ENCODE results near the gene ATP6V0A1.
"Not testable (repeated sequence)": the region's sequence is repeated elsewhere in the genome, so short reads cannot be mapped to it uniquely, and the experiment has no call there.

Gene ATP6V0A1

DNA sequence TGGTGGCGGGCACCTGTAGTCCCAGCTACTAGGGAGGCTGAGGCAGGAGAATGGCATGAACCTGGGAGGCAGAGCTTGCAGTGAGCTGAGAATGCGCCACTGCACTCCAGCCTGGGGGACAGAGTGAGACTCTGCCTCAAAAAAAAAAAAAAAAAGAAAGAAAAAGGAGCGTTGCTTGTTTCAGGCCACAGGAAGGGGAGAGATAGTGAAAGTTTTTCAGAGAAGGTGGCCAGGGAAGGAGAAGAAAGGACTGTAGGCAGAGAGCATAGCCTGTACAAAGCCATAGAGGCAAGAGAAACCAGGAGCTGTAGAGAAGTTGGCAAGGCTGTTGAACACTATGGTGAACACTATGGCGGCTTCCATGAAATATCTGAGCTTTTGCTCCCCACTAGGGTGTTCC lies 81.9 kb downstream of the ATP6V0A1 start:
- H3K27ac Mint-ChIP-seq; H3K27me3 Mint-ChIP-seq (ENCODE audit: low read depth); DNase-seq (ENCODE audit: low spot score); H3K9me3 Mint-ChIP-seq; H3K4me3 Mint-ChIP-seq: not testable (repeated sequence)
- peaks cover 23% of the 10 kb centered on the region for H3K4me1 Mint-ChIP-seq (ENCODE audit: low read depth)
- H3K36me3 Mint-ChIP-seq (ENCODE audit: low read depth): peaks cover 16% of the 10 kb centered on the region

DNA sequence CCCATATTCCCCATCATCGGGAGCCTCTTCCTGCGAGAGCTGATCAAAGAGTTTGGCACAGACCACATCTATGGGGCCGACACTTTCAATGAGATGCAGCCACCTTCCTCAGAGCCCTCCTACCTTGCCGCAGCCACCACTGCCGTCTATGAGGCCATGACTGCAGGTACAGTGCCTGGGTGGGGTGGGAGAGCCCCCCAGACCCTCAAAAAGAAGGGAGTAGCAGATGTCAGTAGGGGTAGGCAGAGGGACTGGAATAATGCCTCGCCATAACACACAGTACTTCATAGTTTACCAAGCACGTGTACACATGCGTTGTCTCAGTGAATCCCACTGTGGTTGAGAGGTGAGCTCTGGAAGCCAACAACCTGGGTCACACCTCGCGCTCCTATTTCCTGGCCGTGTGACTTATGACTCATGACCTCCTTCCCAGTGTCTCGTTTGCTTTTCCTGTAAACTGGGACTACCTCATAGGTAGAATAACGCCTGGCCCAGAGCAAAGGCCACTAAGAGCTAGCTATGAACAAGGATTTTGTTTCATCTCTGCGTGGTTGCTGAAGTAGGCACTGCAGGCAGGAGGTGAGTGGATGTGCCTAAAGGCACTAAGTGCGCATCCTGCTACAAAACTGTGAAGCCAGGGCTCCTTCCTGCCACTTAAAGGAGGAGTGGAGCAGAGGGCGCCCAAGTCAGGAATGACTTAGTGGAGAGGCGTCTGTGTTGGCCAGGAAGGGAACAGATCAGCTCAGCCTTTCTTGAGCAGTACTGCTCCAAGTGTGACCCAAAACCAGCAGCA lies 82.6 kb downstream of the ATP6V0A1 start:
- H3K4me1 Mint-ChIP-seq (ENCODE audit: low read depth): peaks cover 20% of the 10 kb centered on the region
- no peak for DNase-seq (ENCODE audit: low spot score)
- peaks cover 16% of the 10 kb centered on the region for H3K36me3 Mint-ChIP-seq (ENCODE audit: low read depth)
- no peaks in the 10 kb centered on the region for H3K9me3 Mint-ChIP-seq
- H3K27me3 Mint-ChIP-seq (ENCODE audit: low read depth): no peaks in the 10 kb centered on the region
- peak overlapping the region; percentile 12 for H3K27ac Mint-ChIP-seq
- H3K4me3 Mint-ChIP-seq: no peak overlapping the region

DNA sequence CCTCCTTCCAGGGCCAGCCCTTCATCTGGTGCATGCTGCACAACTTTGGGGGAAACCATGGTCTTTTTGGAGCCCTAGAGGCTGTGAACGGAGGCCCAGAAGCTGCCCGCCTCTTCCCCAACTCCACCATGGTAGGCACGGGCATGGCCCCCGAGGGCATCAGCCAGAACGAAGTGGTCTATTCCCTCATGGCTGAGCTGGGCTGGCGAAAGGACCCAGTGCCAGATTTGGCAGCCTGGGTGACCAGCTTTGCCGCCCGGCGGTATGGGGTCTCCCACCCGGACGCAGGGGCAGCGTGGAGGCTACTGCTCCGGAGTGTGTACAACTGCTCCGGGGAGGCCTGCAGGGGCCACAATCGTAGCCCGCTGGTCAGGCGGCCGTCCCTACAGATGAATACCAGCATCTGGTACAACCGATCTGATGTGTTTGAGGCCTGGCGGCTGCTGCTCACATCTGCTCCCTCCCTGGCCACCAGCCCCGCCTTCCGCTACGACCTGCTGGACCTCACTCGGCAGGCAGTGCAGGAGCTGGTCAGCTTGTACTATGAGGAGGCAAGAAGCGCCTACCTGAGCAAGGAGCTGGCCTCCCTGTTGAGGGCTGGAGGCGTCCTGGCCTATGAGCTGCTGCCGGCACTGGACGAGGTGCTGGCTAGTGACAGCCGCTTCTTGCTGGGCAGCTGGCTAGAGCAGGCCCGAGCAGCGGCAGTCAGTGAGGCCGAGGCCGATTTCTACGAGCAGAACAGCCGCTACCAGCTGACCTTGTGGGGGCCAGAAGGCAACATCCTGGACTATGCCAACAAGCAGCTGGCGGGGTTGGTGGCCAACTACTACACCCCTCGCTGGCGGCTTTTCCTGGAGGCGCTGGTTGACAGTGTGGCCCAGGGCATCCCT lies 84.8 kb downstream of the ATP6V0A1 start:
- no peaks in the 10 kb centered on the region for H3K9me3 Mint-ChIP-seq
- H3K4me3 Mint-ChIP-seq: no peak overlapping the region
- peaks cover 12% of the 10 kb centered on the region for H3K36me3 Mint-ChIP-seq (ENCODE audit: low read depth)
- no peak for DNase-seq (ENCODE audit: low spot score)
- no peak overlapping the region for H3K27ac Mint-ChIP-seq
- peaks cover 16% of the 10 kb centered on the region for H3K4me1 Mint-ChIP-seq (ENCODE audit: low read depth)
- H3K27me3 Mint-ChIP-seq (ENCODE audit: low read depth): no peaks in the 10 kb centered on the region

DNA sequence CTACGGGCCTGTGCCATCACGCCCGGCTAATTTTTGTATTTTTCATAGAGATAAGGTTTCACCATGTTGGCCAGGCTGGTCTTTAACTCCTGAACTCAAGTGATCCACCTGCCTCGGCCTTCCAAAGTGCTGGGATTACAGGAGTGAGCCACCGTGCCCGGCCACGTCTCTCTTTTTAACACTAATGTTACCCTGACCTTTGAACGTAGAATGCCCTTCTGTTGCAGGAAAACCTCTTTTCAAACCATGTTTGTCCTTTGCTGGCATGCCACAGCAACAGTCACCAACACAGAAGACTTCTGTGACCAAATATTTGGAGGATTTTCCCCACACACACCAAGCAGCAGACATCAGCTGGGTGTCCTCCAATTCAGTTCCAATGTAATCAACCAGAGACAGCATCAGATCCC lies 86.2 kb downstream of the ATP6V0A1 start:
- DNase-seq (ENCODE audit: low spot score): no peak
- Mint-ChIP-seq H3K36me3 (ENCODE audit: low read depth) (peaks cover 7% of the 10 kb centered on the region), H3K4me1 (ENCODE audit: low read depth) (peaks cover 17% of the 10 kb centered on the region), H3K4me3 (no peak overlapping the region), H3K27me3 (ENCODE audit: low read depth) (no peaks in the 10 kb centered on the region), H3K27ac (no peak overlapping the region), H3K9me3 (no peaks in the 10 kb centered on the region)

DNA sequence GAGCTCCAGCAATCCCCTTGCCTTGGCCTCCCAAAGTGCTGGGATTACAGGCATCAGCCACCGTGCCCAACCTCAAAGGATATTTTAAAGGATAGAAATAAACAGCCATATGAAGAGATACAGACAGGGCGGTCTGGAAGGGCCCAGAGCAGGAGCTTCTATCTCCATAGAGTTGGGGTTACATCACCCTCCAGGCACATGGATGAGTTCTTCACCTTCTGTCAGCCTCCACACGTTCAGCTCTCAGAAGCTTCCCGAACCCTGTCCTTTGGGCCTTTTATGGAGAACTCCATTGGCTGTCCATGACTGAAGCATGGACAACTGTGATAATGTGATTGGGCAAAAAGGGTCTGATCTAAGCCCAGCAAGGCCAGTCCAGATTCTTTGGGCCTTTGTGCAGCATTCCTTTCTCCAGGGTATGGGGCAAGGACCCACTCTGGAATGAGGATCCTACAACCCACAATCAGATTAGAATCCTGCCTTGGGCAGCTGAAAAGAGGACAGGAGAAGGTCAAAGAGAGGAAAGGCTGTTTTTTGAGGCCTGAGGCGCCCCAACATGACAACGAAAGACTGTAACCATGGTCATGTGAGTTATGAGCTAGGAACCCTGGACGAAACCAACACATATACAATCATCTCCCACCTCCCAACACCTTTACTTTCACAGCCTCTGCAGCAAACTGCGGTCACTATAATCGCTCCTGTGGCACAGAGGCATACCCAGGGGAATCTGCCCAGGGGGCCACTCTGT lies 87.3 kb downstream of the ATP6V0A1 start:
- not testable (repeated sequence) for H3K9me3 Mint-ChIP-seq; H3K4me3 Mint-ChIP-seq; H3K36me3 Mint-ChIP-seq (ENCODE audit: low read depth); DNase-seq (ENCODE audit: low spot score); H3K27me3 Mint-ChIP-seq (ENCODE audit: low read depth); H3K27ac Mint-ChIP-seq
- H3K4me1 Mint-ChIP-seq (ENCODE audit: low read depth): peaks cover 12% of the 10 kb centered on the region

DNA sequence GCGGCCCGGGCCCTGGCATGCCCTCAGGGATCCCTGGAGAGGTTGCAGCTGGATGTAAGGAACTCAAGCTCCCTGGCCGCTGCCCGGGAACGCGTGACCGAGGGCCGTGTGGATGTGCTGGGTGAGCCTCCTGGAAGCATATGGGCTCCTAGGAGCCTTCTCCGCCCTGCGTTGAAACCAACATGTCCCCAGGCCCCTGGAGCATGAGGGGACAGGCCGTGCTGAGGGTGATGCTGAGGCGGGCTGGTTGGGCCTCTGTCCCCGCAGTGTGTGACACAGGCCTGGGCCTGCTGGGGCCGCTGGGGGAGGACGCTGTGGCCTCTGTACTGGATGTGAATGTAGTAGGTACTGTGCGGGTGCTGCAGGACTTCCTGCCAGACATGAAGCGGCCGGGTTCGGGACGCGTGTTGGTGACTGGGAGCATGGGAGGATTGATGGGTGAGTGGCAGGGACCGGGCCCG lies 88.4 kb downstream of the ATP6V0A1 start:
- H3K4me1 Mint-ChIP-seq (ENCODE audit: low read depth): peaks cover 6% of the 10 kb centered on the region
- H3K4me3 Mint-ChIP-seq: no peak overlapping the region
- no peaks in the 10 kb centered on the region for H3K9me3 Mint-ChIP-seq
- DNase-seq (ENCODE audit: low spot score): no peak
- peaks cover 5% of the 10 kb centered on the region for H3K36me3 Mint-ChIP-seq (ENCODE audit: low read depth)
- H3K27ac Mint-ChIP-seq: no peak overlapping the region
- H3K27me3 Mint-ChIP-seq (ENCODE audit: low read depth): no peaks in the 10 kb centered on the region

DNA sequence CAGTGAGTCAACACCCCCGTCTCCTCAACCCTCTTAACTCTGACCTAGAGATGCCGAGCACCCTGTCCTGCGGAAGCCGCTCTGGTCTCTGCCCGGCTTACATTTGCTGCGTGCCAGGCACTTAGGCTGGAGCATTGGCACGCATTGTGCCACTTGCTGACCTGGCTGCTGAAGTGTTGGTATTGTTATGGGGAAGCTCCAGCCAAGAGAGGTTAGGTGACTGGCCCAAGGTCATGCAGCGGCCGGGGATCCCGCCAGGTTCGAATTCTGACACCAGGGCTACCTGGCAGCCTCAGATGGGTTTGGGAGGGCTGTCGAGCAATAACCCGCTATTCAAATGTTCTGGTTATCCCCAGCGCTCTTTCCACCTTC lies 89.0 kb downstream of the ATP6V0A1 start:
- Mint-ChIP-seq H3K4me1 (ENCODE audit: low read depth) (peaks cover 6% of the 10 kb centered on the region), H3K4me3 (peak overlapping the region; percentile 9), H3K27ac (no peak overlapping the region)

DNA sequence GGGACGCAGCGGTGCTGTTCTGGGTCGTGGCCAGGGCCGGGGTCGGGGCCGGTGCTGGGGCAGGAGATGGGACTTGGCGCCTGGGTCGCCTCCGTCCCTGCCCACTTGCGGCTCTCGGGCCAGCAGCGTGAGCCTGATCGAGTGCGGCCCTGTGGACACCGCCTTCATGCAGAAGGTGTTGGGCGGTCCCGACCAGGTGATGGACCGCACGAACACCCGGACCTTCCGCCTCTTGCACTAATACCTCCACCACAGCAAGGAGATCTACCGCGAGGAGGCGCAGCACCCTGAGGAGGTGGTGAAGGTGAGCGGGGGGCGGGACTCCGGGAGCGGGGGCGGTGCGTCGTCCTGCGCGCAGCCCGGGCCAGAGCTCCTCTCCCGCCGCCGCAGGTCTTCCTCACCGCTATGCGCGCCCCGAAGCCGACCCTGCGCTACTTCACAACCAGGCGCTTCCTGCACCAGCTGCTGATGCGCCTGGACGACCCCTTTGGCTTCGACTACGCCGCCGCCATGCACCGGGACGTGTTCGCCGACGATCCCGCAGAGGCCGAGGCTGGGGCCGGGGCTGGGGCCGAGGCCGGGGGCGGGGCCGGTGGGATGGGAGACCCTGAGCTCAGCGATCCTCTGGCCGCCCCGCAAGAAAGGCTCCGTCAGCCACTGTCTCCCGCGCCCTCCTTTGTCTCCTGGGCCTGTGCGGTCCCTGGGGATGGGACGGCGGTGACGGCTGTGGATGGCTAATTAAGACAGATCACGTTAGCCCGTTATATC lies 89.6 kb downstream of the ATP6V0A1 start:
- H3K4me3 Mint-ChIP-seq: peak overlapping the region; percentile 38
- peaks cover 6% of the 10 kb centered on the region for H3K4me1 Mint-ChIP-seq (ENCODE audit: low read depth)
- peaks cover 6% of the 10 kb centered on the region for H3K36me3 Mint-ChIP-seq (ENCODE audit: low read depth)
- no peaks in the 10 kb centered on the region for H3K9me3 Mint-ChIP-seq
- H3K27ac Mint-ChIP-seq: no peak overlapping the region
- H3K27me3 Mint-ChIP-seq (ENCODE audit: low read depth): no peaks in the 10 kb centered on the region
- peak; percentile 68 for DNase-seq (ENCODE audit: low spot score)

More for the DNA sequence above, 89.0 kb downstream of the ATP6V0A1 start:
- DNase-seq (ENCODE audit: low spot score): no peak
- Mint-ChIP-seq H3K9me3 (no peaks in the 10 kb centered on the region), H3K27me3 (ENCODE audit: low read depth) (no peaks in the 10 kb centered on the region), H3K36me3 (ENCODE audit: low read depth) (peaks cover 5% of the 10 kb centered on the region)

DNA sequence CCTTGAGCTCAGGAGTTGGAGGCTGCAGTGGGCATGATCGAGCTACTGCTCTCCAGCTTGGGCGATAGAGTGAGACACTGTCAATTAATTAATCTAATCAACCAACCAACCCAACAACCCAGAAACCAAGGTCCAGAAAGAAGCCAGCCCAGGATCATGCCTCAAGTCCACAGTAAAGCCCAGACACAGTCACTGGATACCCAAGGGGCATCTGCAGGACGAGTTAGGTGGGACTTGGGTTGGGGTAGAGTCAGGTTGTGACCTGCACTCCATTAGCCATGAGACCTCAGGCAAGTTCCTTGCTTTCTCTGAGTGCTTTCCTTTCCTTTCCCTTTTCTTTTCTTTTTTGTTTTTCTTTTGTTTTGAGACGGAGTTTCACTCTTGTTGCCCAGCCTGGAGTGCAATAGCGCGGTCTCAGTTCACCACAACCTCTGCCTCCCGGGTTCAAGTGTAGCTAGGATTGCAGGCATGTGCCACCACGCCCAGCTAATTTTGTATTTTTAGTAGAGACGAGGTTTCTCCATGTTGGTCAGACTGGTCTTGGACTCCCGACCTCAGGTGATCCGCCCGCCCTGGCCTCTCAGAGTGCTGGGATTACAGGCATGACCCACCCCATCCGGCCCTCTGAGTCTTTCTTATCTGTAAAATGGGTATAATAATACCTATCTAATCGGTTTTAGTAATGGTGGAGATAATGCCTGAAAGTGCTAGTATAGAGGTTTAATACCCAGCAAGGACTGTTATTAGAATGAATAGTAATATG lies 90.5 kb downstream of the ATP6V0A1 start:
- peaks cover 8% of the 10 kb centered on the region for H3K36me3 Mint-ChIP-seq (ENCODE audit: low read depth)
- no peaks in the 10 kb centered on the region for H3K9me3 Mint-ChIP-seq
- H3K27ac Mint-ChIP-seq: no peak overlapping the region
- DNase-seq (ENCODE audit: low spot score): no peak
- H3K4me3 Mint-ChIP-seq: peak overlapping the region; percentile 38
- H3K27me3 Mint-ChIP-seq (ENCODE audit: low read depth): no peaks in the 10 kb centered on the region
- peaks cover 6% of the 10 kb centered on the region for H3K4me1 Mint-ChIP-seq (ENCODE audit: low read depth)

DNA sequence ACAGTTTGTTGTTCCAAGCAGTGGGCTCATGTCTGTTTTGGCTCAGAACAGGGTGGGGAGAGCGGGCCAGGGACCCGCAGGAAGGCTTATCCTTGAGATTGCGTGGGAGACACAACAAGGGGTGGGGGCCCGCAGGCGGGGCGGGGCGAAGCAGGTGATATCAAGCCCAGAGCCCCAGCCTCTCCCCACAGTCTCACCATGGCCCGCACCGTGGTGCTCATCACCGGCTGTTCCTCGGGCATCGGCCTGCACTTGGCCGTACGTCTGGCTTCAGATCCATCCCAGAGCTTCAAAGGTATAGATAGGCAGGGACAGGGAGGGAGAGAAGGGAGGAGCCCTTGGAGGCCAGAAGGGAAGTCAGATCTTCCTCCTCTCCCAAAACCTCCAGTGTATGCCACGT lies 94.1 kb downstream of the ATP6V0A1 start, which contains the start of gene HSD17B1:
Gene HSD17B1, plus strand, starts transcription at position 188 of the 400 bp plus-strand sequence. Its CDS starts 11 bp downstream, at position 199.
- not testable (repeated sequence) for H3K9me3 Mint-ChIP-seq; H3K36me3 Mint-ChIP-seq (ENCODE audit: low read depth); DNase-seq (ENCODE audit: low spot score); H3K27me3 Mint-ChIP-seq (ENCODE audit: low read depth)
- peak within 1 kb of the TSS; percentile 91 for H3K4me3 Mint-ChIP-seq
- peaks cover 16% of the 10 kb centered on the region for H3K4me1 Mint-ChIP-seq (ENCODE audit: low read depth)
- peak within 1 kb of the TSS; percentile 63 for H3K27ac Mint-ChIP-seq

DNA sequence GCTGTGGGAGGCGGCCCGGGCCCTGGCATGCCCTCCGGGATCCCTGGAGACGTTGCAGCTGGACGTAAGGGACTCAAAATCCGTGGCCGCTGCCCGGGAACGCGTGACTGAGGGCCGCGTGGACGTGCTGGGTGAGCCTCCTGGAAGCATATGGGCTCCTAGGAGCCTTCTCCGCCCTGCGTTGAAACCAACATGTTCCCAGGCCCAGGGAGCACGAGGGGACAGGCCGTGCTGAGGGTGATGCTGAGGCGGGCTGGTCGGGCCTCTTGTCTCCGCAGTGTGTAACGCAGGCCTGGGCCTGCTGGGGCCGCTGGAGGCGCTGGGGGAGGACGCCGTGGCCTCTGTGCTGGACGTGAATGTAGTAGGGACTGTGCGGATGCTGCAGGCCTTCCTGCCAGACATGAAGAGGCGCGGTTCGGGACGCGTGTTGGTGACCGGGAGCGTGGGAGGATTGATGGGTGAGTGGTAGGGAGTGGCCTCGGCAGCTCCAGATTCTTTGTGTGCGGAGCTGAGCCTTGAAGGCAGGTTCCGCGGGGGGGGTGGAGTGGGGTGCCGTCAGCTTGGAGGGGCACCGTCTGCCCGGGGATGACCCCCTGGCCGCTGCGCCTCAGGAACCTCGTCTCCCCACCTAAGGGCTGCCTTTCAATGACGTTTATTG lies 94.6 kb downstream of the ATP6V0A1 start:
- Mint-ChIP-seq H3K4me3 (peak overlapping the region; percentile 91), H3K36me3 (ENCODE audit: low read depth) (peaks cover 5% of the 10 kb centered on the region), H3K9me3 (no peaks in the 10 kb centered on the region), H3K4me1 (ENCODE audit: low read depth) (peaks cover 16% of the 10 kb centered on the region), H3K27ac (peak overlapping the region; percentile 63), H3K27me3 (ENCODE audit: low read depth) (no peaks in the 10 kb centered on the region)
- no peak for DNase-seq (ENCODE audit: low spot score)

DNA sequence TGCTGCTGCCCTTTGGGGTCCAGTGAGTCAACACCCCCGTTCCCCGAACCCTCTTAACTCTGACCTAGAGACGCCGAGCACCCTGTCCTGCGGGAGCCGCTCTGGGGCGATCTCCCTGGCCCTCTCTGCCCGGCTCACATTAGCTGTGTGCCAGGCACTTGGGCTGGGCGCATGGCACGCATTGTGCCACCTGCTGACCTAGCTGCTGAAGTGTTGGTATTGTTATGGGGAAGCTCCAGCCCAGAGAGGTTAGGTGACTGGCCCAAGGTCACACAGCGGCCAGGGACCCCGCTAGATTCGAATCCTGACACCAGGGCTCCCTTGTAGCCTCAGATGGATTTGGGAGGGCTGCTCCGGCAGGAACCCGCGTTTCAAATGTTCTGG lies 95.2 kb downstream of the ATP6V0A1 start:
- H3K9me3 Mint-ChIP-seq: no peaks in the 10 kb centered on the region
- no peaks in the 10 kb centered on the region for H3K27me3 Mint-ChIP-seq (ENCODE audit: low read depth)
- H3K27ac Mint-ChIP-seq: peak overlapping the region; percentile 92
- DNase-seq (ENCODE audit: low spot score): no peak
- peaks cover 5% of the 10 kb centered on the region for H3K36me3 Mint-ChIP-seq (ENCODE audit: low read depth)
- peaks cover 16% of the 10 kb centered on the region for H3K4me1 Mint-ChIP-seq (ENCODE audit: low read depth)
- H3K4me3 Mint-ChIP-seq: peak overlapping the region; percentile 91
